Caco-2 (cell line): ENCODE measurements around the gene CAPZA2. TPM values are rescaled to one million over a fixed set of nuclear protein-coding genes. Genes with fewer than 3 reads are reported as not detected.

Experiments used
- BruUV-seq: library from RNA; stranded (reverse); fragments of 400-500 nt; replicated peaks from 2 replicates; lab custom pipeline; 2021; lab: Mats Ljungman, UMichigan
- CTCF ChIA-PET: fragments of 300-600 bp; sonication (Branson Sonifier 250); formaldehyde crosslinking; loops from one replicate; lab custom pipeline; 2022; ENCODE audit warnings: antibody characterized with exemption; lab: Charles Lee
- POLR2A ChIA-PET: fragments of 300-600 bp; sonication (Branson Sonifier 250); formaldehyde crosslinking; loops from one replicate; lab custom pipeline; 2022; ENCODE audit warnings: antibody characterized with exemption; lab: Charles Lee
- DNase-seq, 2 experiments: peaks; one replicate each; pipeline versions ENCODE4 v3.0.0 to v3.0.0-alpha.2; 2020 to 2022
- H3K27me3 ChIP-seq: replicated peaks from 2 replicates; pipeline ENCODE4 v1.6.0; 2011; ENCODE audit warnings: low read length; ENCODE audit not compliant: control insufficient read depth, insufficient read depth
- H3K36me3 ChIP-seq: 2 replicates; pipeline ENCODE4 v1.5.1; 2011; ENCODE audit warnings: low read length; ENCODE audit not compliant: control insufficient read depth, insufficient read depth
- H3K4me1 ChIP-seq: fragments of 250-450 bp; sonication (Bioruptor Pico); 2 replicates; pipeline ENCODE4 v1.5.1; 2020; ENCODE audit warnings: mild to moderate bottlenecking
- H3K4me3 ChIP-seq: 2 replicates; pipeline ENCODE4 v1.5.1; 2011; ENCODE audit warnings: low read depth, mild to moderate bottlenecking, control low read depth, low read length
- H3K9me3 ChIP-seq: fragments of 250-450 bp; sonication (Bioruptor Pico); 2 replicates; pipeline ENCODE4 v1.5.1; 2020; ENCODE audit warnings: mild to moderate bottlenecking, moderate library complexity
- H3K27ac Mint-ChIP-seq: one replicate; pipeline ENCODE4 v1.8.0; 2022; ENCODE audit warnings: mixed read lengths; ENCODE audit not compliant: unreplicated experiment
- H3K27me3 Mint-ChIP-seq: one replicate; pipeline ENCODE4 v1.8.0; 2022; ENCODE audit warnings: mixed read lengths; ENCODE audit not compliant: insufficient read depth, unreplicated experiment
- H3K36me3 Mint-ChIP-seq: one replicate; pipeline ENCODE4 v1.8.0; 2022; ENCODE audit warnings: mild to moderate bottlenecking, mixed read lengths; ENCODE audit not compliant: insufficient read depth, unreplicated experiment
- H3K4me1 Mint-ChIP-seq: one replicate; pipeline ENCODE4 v1.8.0; 2022; ENCODE audit warnings: low read depth, mixed read lengths; ENCODE audit not compliant: unreplicated experiment
- H3K4me3 Mint-ChIP-seq: one replicate; pipeline ENCODE4 v1.8.0; 2022; ENCODE audit warnings: mild to moderate bottlenecking, moderate library complexity, mixed read lengths; ENCODE audit not compliant: unreplicated experiment
- H3K9me3 Mint-ChIP-seq: one replicate; pipeline ENCODE4 v1.8.0; 2022; ENCODE audit warnings: mixed read lengths; ENCODE audit not compliant: unreplicated experiment
- intact Hi-C: fragments of 100-400 bp; cut with micrococcal nuclease; formaldehyde crosslinking; loops from one replicate; pipeline ENCODE4 v1.10.0; 2022; ENCODE audit not compliant: unreplicated experiment
- total RNA-seq: library from RNA; stranded (reverse); gene quantifications from 2 replicates; pipeline ENCODE4 v1.2.3, GENCODE V29; 2022
- TF ChIP-seq, protein P1 (sequence below), 2 experiments: fragments of 200-600 bp in 1 of 2; IDR thresholded peaks; 1 replicate in 1 of 2; 2 replicates in 1 of 2; pipeline versions ENCODE4 v1.5.1 to v1.8.0; 2011 to 2022; ENCODE audit warnings: antibody characterized with exemption in 1 of 2, control low read depth in 1 of 2, inconsistent platforms in 1 of 2, low read depth in 1 of 2, low read length in 1 of 2, mild to moderate bottlenecking in 1 of 2, moderate library complexity in 1 of 2; ENCODE audit not compliant: insufficient read depth in 1 of 2, severe bottlenecking in 1 of 2, unreplicated experiment in 1 of 2

Gene CAPZA2
- total RNA-seq, 1 experiment from 2014 or later, result 271 TPM

DNA sequence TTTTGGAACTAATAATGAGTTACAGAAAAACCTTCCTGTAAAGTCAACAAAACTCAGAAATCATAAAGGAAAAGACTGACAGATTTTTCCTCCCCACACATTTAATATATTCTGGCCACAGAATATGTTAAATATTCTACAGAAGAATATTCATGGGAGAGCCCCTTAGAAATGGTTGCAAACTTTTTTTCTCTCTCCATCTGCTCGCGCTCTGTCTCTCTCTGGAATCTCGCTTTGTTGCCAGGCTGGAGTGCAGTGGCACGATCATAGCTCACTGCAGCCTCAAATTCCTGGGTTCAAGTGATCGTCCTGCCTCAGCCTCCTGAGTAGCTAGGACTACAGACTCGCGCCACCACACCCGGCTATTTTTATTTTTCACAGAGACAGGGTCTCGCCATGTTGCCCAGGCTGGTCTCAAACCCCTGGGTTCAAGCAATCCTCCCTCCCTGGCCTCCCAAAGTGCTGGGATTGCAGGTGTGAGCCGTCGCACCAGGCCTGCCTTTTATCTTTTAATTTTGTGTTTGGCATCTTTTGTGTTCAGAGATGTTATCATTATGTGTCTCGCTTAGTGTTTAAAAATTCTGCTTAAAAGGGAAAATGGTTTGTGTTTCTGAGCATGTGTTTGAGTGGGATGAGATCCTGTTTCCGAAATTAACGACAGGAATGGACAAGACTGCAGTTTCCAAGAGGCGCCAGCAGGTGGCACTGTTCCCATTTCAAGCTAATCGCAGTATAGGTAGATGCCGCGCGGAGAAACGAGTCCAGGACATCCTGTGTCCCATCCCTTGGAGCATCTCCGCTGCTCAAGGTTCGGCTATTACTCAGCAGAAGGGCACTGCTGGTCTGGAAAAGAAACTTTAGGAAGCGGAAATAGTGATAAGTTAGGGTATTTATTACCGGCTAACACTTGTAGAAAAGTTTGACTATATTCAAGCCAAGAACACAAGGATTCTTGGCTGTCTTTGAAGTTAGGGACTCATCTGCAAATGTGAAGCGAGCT, 67.8 kb downstream of the CAPZA2 start:
- CTCF ChIA-PET, result interaction anchor here (0.6 to 3.7 kb wide), 6 partner anchors 10 to 196 kb away, joined by 3 to 29 read pairs (median 3); partner anchors contain the start of gene ST7
- Mint-ChIP-seq H3K9me3 (no peaks in the 10 kb centered on the region), H3K27ac (no peak overlapping the region), H3K27me3 (no peaks in the 10 kb centered on the region), H3K4me1 (peaks cover 12% of the 10 kb centered on the region), H3K4me3 (no peak overlapping the region), H3K36me3 (no peaks in the 10 kb centered on the region)
- no TSS peak for BruUV-seq
- intact Hi-C loops, result loop anchor here (1.0 kb wide), 6 partner anchors 21 to 456 kb away; no protein-coding TSS in a partner anchor
- POLR2A ChIA-PET, result no interaction called here
- no peak overlapping the region for H3K4me3 ChIP-seq
- H3K9me3 ChIP-seq, result no peaks in the 10 kb centered on the region
- peak; percentile 85 for DNase-seq
- no peaks in the 10 kb centered on the region for H3K36me3 ChIP-seq
- peaks cover 3% of the 10 kb centered on the region; the same call in 1 of the 2 replicates for H3K4me1 ChIP-seq
- H3K27me3 ChIP-seq, result no peaks in the 10 kb centered on the region
- TF ChIP-seq, protein P1, sequence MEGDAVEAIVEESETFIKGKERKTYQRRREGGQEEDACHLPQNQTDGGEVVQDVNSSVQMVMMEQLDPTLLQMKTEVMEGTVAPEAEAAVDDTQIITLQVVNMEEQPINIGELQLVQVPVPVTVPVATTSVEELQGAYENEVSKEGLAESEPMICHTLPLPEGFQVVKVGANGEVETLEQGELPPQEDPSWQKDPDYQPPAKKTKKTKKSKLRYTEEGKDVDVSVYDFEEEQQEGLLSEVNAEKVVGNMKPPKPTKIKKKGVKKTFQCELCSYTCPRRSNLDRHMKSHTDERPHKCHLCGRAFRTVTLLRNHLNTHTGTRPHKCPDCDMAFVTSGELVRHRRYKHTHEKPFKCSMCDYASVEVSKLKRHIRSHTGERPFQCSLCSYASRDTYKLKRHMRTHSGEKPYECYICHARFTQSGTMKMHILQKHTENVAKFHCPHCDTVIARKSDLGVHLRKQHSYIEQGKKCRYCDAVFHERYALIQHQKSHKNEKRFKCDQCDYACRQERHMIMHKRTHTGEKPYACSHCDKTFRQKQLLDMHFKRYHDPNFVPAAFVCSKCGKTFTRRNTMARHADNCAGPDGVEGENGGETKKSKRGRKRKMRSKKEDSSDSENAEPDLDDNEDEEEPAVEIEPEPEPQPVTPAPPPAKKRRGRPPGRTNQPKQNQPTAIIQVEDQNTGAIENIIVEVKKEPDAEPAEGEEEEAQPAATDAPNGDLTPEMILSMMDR (IDR thresholded peaks at IDR 0.05; ENCODE audit: insufficient read depth in 1 of 2, low read depth in 1 of 2, low read length in 1 of 2, severe bottlenecking in 1 of 2, unreplicated experiment in 1 of 2), result peak; percentile 87

DNA sequence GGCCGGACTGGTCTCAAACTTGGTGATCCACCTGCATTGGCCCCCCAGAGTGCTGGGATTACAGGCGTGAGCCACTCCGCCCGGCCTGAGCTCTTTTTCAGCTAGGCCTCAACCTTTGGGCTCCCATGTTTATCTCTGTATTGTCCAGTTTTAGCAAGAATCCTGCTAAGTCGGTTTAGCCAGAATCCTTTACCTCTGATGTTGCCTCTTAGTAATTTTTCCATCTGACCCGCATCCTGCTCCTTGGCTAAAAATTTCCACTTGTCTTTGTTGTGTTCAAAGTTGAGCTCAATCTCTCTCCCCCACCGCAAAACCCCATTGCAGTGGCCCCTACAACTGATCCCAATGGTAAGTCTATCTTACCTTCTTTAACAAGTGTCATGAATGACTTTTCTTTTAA, 70.2 kb downstream of the CAPZA2 start:
- Mint-ChIP-seq H3K27ac (no peak overlapping the region), H3K4me1 (peaks cover 12% of the 10 kb centered on the region), H3K4me3 (no peak overlapping the region), H3K36me3 (no peaks in the 10 kb centered on the region), H3K9me3 (no peaks in the 10 kb centered on the region), H3K27me3 (no peaks in the 10 kb centered on the region)
- no TSS peak for BruUV-seq
- Histone ChIP-seq H3K4me3 (no peak overlapping the region), H3K36me3 (no peaks in the 10 kb centered on the region), H3K4me1 (peaks cover 3% of the 10 kb centered on the region; the same call in 1 of the 2 replicates), H3K9me3 (no peaks in the 10 kb centered on the region), H3K27me3 (no peaks in the 10 kb centered on the region)
- ChIA-PET POLR2A (no interaction called here), CTCF (interaction anchor here (0.6 to 3.7 kb wide), 2 partner anchors 12 to 194 kb away, joined by 3 to 29 read pairs; no protein-coding TSS in a partner anchor)
- intact Hi-C loops, result no loop called here
- TF ChIP-seq, protein P1 (IDR thresholded peaks at IDR 0.05; ENCODE audit: insufficient read depth in 1 of 2, low read depth in 1 of 2, low read length in 1 of 2, severe bottlenecking in 1 of 2, unreplicated experiment in 1 of 2), result no peak
- no peak for DNase-seq

DNA sequence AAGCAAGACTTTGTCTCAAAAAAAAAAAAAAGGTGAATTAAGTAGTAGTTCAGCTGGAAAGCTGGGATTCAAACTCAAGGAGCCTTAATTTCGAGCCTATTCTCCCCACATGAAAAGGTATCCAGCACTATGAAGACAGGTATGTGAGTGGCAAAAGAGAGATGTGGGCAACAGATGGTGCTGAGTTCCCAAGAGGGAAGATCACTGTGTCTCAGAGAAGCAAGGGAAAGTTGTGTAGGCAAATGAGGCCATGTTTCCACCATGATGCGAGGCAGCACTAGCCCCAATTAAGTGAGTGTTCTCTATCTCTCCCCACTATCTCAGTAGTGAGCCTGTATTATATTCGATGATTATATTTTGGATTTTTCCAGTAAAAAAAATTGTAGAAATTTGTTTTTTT, 71.1 kb downstream of the CAPZA2 start:
- no peaks in the 10 kb centered on the region for H3K9me3 Mint-ChIP-seq
- no peak overlapping the region for H3K4me3 Mint-ChIP-seq
- peaks cover 3% of the 10 kb centered on the region; the same call in 1 of the 2 replicates for H3K4me1 ChIP-seq
- no peaks in the 10 kb centered on the region for H3K36me3 ChIP-seq
- BruUV-seq, result no TSS peak
- ChIA-PET CTCF (no interaction called here), POLR2A (no interaction called here)
- TF ChIP-seq, protein P1 (IDR thresholded peaks at IDR 0.05; ENCODE audit: insufficient read depth in 1 of 2, low read depth in 1 of 2, low read length in 1 of 2, severe bottlenecking in 1 of 2, unreplicated experiment in 1 of 2), result no peak
- H3K27ac Mint-ChIP-seq, result no peak overlapping the region
- no peaks in the 10 kb centered on the region for H3K9me3 ChIP-seq
- no peak overlapping the region for H3K4me3 ChIP-seq
- no peaks in the 10 kb centered on the region for H3K36me3 Mint-ChIP-seq
- H3K27me3 ChIP-seq, result no peaks in the 10 kb centered on the region
- no peaks in the 10 kb centered on the region for H3K27me3 Mint-ChIP-seq
- H3K4me1 Mint-ChIP-seq, result peaks cover 12% of the 10 kb centered on the region
- DNase-seq, result no peak
- intact Hi-C loops, result no loop called here
